ENCODE measurements around the gene ANAPC16.
"Not testable (repeated sequence)": the region's sequence is repeated elsewhere in the genome, so short reads cannot be mapped to it uniquely, and the experiment has no call there.

Gene ANAPC16

GRCh38 chr10:72278668-72279393, 63.0 kb downstream of the ANAPC16 start:
- DNase-seq (ENCODE audit: low read depth): no peak

GRCh38 chr10:72279587-72279986, 63.8 kb downstream of the ANAPC16 start:
- not testable (repeated sequence) for DNase-seq (ENCODE audit: low read depth)

GRCh38 chr10:72283131-72283530, 67.3 kb downstream of the ANAPC16 start:
- DNase-seq (ENCODE audit: low read depth): no peak

Measured in stimulated activated CD4-positive, alpha-beta T cell treated with anti-CD3 and anti-CD28 coated beads, Interleukin-2, amount 100 ng/mL, for 4 hours (primary cell).